Effector memory CD8-positive, alpha-beta T cell (primary cell): ENCODE results near the gene GRIN1.
A peak's percentile ranks its signal among the peaks of the same experiment; 100 is the strongest.

Experiments used
- ATAC-seq: fragments of 150-1000 bp; cut with Tn5 transposase; replicated peaks from 2 replicates; pipeline ENCODE4 v1.10.0; 2021; ENCODE audit warnings: mild to moderate bottlenecking, moderate library complexity
- DNase-seq, 3 experiments: peaks; one replicate each; pipeline ENCODE4 v3.0.0; 2021
- H3K27ac Mint-ChIP-seq, 2 donors: one replicate each; pipeline ENCODE4 v1.8.0; 2022; ENCODE audit warnings: mild to moderate bottlenecking in 2 of 2, mixed read lengths in 2 of 2, moderate library complexity in 2 of 2
- H3K27me3 Mint-ChIP-seq, 2 donors: one replicate each; pipeline ENCODE4 v1.8.0; 2022; ENCODE audit warnings: mixed read lengths in 2 of 2
- H3K36me3 Mint-ChIP-seq: one replicate; pipeline ENCODE4 v1.8.0; 2022; ENCODE audit warnings: mild to moderate bottlenecking, moderate library complexity, mixed read lengths; ENCODE audit not compliant: insufficient read depth
- H3K4me1 Mint-ChIP-seq, 2 donors: one replicate each; pipeline ENCODE4 v1.8.0; 2022; ENCODE audit warnings: low read depth in 2 of 2, mixed read lengths in 2 of 2
- H3K4me3 Mint-ChIP-seq, 2 donors: one replicate each; pipeline ENCODE4 v1.8.0; 2022; ENCODE audit warnings: mild to moderate bottlenecking in 2 of 2, mixed read lengths in 2 of 2, moderate library complexity in 2 of 2
- H3K9me3 Mint-ChIP-seq, 2 donors: one replicate each; pipeline ENCODE4 v1.8.0; 2022; ENCODE audit warnings: mixed read lengths in 2 of 2
- total RNA-seq, 9 experiments: gene quantifications; one replicate each; lab custom pipeline; 2026; lab: John Stamatoyannopoulos, UW

The GRIN1 gene
- 0 to 0.12 (median 0.07) reads per million in 9 experiments for total RNA-seq

GRCh38 chr9:137138722-137139467 is at the start of gene GRIN1:
Gene GRIN1, plus strand, starts transcription at chr9:137139154. Its CDS starts 333 bp downstream, at chr9:137139487.
- DNase-seq: no peak
- no peaks in the 10 kb centered on the region for H3K4me1 Mint-ChIP-seq
- H3K9me3 Mint-ChIP-seq: no peaks in the 10 kb centered on the region
- ATAC-seq: peak; percentile 72
- peaks cover 51 to 95% of the 10 kb centered on the region in 2 donors for H3K27me3 Mint-ChIP-seq
- H3K27ac Mint-ChIP-seq: no peak within 1 kb of the TSS
- no peak within 1 kb of the TSS for H3K4me3 Mint-ChIP-seq
- H3K36me3 Mint-ChIP-seq: peaks cover 9% of the 10 kb centered on the region

DNA sequence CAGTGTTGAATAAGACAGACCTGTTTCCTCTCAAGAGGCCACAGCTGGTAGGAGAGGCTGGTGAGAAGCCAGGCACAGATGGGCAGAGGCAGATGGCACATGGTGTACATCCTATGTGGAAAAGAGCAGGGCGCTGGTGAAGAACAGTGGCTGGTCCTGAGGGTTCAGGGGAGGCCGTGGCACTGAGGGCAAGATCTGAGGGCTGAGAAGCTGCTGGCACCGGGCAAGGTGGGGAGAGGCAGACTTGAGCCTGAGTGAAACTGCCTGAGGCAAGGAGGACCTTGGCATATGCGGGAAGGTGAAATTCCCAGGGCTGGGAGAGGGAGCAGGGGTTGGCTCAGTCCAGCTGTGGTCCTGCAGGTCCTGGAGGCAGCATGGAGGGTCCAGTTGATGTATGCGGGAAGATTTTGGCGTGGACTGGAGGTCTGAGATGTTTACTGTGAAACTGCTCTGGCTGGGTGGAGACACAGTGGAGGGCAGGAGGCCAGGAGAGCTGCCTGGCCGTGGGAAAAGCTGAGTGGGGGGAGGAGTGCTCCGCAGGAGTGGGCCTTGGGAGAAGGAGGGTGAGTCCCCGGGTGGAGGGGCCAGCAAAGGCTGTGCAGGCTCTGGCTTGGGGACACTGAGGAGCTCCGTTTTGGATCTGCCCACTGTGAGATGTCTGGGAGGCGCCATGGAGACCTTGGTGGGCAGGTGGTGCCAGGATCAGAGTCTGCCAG is 49.6 kb upstream of the GRIN1 start:
- Mint-ChIP-seq H3K27me3 (no peaks in the 10 kb centered on the region), H3K4me3 (no peak overlapping the region), H3K27ac (peak overlapping the region in 1 of 2 donors; percentile 50), H3K9me3 (no peaks in the 10 kb centered on the region), H3K36me3 (peaks cover 38% of the 10 kb centered on the region), H3K4me1 (peaks cover 26 to 28% of the 10 kb centered on the region in 2 donors)
- no peak for DNase-seq
- no peak for ATAC-seq

- DNase-seq (peak; percentile 83 to 85 (median 83)), ATAC-seq (peak; percentile 97)
These were observed 43.1 kb upstream of the GRIN1 start for GRCh38 chr9:137095664-137096517.

GRCh38 chr9:137096785-137097546 is 42.0 kb upstream of the GRIN1 start:
- peak overlapping the region; percentile 94 to 96 for H3K27ac Mint-ChIP-seq
- no peaks in the 10 kb centered on the region for H3K27me3 Mint-ChIP-seq
- H3K36me3 Mint-ChIP-seq: peaks cover 37% of the 10 kb centered on the region
- no peaks in the 10 kb centered on the region for H3K9me3 Mint-ChIP-seq
- DNase-seq (no peak), ATAC-seq (no peak)
- H3K4me3 Mint-ChIP-seq: peak overlapping the region; percentile 86 to 89
- peaks cover 13 to 19% of the 10 kb centered on the region in 2 donors for H3K4me1 Mint-ChIP-seq

More at GRCh38 chr9:137095664-137096517, 43.1 kb upstream of the GRIN1 start:
- H3K27me3 Mint-ChIP-seq: no peaks in the 10 kb centered on the region
- H3K4me3 Mint-ChIP-seq: peak overlapping the region; percentile 86 to 89
- peaks cover 39% of the 10 kb centered on the region for H3K36me3 Mint-ChIP-seq
- H3K27ac Mint-ChIP-seq: peak overlapping the region; percentile 94 to 96
- H3K4me1 Mint-ChIP-seq: peaks cover 16 to 19% of the 10 kb centered on the region in 2 donors
- no peaks in the 10 kb centered on the region for H3K9me3 Mint-ChIP-seq

DNA sequence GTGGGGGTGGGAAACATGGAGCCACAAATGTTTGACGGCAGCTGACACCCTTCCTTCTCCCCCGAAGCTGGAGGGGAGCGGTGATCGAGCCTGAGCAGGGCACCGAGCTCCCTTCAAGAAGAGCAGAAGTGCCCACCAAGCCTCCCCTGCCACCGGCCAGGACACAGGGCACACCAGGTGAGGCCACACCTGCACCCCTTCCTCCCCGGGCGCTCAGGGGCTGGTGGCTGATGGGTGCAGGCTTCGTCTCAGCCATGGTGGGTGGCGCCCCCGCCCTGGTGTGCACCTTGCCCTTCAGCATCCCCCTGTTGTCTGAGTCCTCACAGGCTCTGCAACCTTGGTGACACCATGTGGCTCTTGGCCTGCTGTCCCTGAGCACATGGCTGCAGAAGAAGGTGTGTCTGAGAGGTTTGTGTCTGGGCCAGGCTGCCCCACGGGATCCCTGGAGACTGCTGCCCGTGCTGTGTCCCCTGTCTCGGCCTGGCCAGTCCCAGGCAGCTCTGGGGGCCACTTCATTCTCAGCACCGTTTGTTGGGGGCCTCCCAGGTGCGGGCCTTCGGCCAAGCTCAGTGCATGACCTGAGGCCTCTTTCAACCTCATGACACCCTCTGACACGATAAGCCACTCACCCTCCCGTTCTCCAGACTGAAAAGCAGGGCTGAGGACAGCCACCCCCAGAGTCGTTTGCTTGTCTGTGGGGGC is 41.0 kb upstream of the GRIN1 start:
- peaks cover 13 to 19% of the 10 kb centered on the region in 2 donors for H3K4me1 Mint-ChIP-seq
- H3K27me3 Mint-ChIP-seq: no peaks in the 10 kb centered on the region
- H3K9me3 Mint-ChIP-seq: no peaks in the 10 kb centered on the region
- peaks cover 36% of the 10 kb centered on the region for H3K36me3 Mint-ChIP-seq
- peak overlapping the region in 1 of 2 donors; percentile 96 for H3K27ac Mint-ChIP-seq
- no peak for DNase-seq
- no peak overlapping the region for H3K4me3 Mint-ChIP-seq
- no peak for ATAC-seq

DNA sequence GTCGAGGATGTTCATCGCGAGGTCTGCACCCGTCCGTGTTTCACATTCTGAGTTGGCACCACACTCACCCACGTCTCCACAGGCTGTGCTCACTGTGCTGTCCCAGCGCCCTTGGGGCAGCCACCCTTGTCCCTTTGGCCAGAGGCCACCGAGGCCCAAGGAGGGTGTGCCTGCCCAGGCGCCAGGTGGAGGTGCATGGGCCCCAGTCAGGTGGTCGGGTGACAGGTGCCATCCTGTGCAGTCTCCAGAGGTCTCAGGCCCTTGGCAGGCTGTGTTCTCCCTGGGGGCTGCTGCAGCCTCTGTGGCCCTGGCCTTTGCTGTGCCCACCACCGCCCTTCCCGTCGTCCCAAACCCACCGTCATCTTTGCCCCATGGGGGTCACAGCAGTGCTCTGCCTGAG is 39.7 kb upstream of the GRIN1 start:
- Mint-ChIP-seq H3K4me1 (peaks cover 13 to 18% of the 10 kb centered on the region in 2 donors), H3K27me3 (no peaks in the 10 kb centered on the region), H3K36me3 (peaks cover 34% of the 10 kb centered on the region), H3K9me3 (no peaks in the 10 kb centered on the region), H3K4me3 (no peak overlapping the region), H3K27ac (no peak overlapping the region)
- DNase-seq (no peak), ATAC-seq (no peak)

- no peak for DNase-seq
- no peak for ATAC-seq
- Mint-ChIP-seq H3K4me1 (no peaks in the 10 kb centered on the region), H3K27me3 (no peaks in the 10 kb centered on the region), H3K27ac (no peak overlapping the region), H3K36me3 (peaks cover 35% of the 10 kb centered on the region), H3K4me3 (no peak overlapping the region), H3K9me3 (no peaks in the 10 kb centered on the region)
These were observed 35.6 kb upstream of the GRIN1 start for GRCh38 chr9:137103206-137103999.

DNA sequence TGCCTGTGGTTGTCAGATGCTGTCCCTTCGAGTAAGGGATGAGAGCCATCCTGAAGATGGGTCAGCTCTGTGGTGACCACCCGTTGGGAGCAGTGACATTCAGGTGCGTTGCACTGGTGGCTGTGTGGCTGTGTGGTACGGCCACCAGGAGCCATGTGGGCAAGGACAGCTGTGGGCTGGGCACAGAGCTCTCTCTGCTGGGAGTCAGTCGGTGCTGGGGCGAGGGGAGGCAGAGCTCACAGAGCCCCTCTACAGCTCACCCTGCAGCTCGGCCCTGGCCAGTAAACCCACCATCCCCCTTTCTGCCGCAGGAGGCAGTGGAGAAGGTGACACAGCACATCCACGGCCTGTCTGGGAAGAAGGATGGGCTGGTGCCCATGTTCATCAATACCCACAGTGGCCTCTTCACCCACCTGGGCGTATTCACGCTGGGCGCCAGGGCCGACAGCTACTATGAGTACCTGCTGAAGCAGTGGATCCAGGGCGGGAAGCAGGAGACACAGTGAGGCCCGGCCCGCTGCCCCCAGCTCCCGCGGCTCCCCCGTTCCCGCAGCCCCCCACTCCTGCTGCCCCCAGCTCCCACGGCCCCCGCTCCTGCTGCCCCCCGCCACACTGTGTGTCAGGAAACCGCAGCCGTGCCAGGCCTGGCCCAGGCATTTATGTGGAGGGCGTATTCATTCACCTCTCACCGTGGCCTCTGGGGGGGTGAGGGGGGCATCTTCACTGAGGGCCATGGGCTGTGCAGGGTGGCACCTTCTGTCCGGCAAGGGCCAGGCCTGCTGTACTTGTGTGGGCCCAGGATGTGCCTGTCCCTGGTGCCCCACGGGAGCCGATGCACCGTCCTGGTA is 32.9 kb upstream of the GRIN1 start:
- Mint-ChIP-seq H3K27me3 (no peaks in the 10 kb centered on the region), H3K4me3 (no peak overlapping the region), H3K27ac (no peak overlapping the region), H3K36me3 (peaks cover 28% of the 10 kb centered on the region), H3K4me1 (peaks cover 0 to 3% of the 10 kb centered on the region in 2 donors), H3K9me3 (no peaks in the 10 kb centered on the region)
- DNase-seq: no peak
- ATAC-seq: no peak

- Mint-ChIP-seq H3K4me3 (no peak overlapping the region), H3K27me3 (no peaks in the 10 kb centered on the region), H3K27ac (no peak overlapping the region), H3K36me3 (peaks cover 24% of the 10 kb centered on the region), H3K4me1 (peaks cover 0 to 3% of the 10 kb centered on the region in 2 donors), H3K9me3 (no peaks in the 10 kb centered on the region)
- DNase-seq (no peak), ATAC-seq (no peak)
These were observed 32.2 kb upstream of the GRIN1 start for GRCh38 chr9:137106662-137107250.

- Mint-ChIP-seq H3K4me3 (no peak overlapping the region), H3K36me3 (peaks cover 24% of the 10 kb centered on the region), H3K27me3 (no peaks in the 10 kb centered on the region), H3K9me3 (no peaks in the 10 kb centered on the region), H3K4me1 (peaks cover 0 to 3% of the 10 kb centered on the region in 2 donors), H3K27ac (no peak overlapping the region)
- no peak for DNase-seq
- no peak for ATAC-seq
These were observed 31.5 kb upstream of the GRIN1 start for GRCh38 chr9:137107312-137107921.
